ENCODE results near the gene IFNLR1.

Gene IFNLR1

DNA sequence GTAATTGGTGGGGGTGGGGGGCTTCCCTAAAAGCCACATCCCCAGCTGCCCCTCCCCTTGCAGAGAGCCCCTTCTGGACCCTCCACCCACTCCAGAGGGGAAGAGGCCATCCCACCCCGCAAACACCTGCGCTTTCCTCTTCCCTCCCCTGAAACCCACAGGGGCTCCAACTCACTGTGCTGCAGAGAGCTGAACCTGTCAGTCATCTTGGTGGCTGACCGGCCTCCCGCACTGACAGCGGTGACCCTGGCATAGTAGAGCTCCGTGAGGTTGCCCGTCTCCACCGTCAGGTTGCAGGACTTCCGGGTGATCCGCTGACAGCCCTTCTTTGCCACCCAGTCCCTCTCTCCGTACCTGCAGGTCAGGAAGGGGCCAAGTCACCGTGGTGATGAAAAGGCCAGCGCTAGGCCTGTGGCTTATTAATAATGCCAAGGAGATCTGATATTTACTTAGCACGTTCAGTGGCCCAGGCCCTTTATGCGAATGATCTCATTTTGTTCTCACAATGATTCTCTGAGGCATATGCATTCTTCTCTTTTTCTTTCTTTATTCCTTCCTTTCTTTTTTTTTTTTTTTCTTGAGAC lies 50.0 kb downstream of the IFNLR1 start:
- Mint-ChIP-seq H3K36me3 (ENCODE audit: low read depth) (no peaks in the 10 kb centered on the region), H3K4me1 (ENCODE audit: low read depth) (no peaks in the 10 kb centered on the region), H3K9me3 (peaks cover 5% of the 10 kb centered on the region), H3K27me3 (peaks cover 7% of the 10 kb centered on the region), H3K4me3 (no peak overlapping the region), H3K27ac (no peak overlapping the region)

DNA sequence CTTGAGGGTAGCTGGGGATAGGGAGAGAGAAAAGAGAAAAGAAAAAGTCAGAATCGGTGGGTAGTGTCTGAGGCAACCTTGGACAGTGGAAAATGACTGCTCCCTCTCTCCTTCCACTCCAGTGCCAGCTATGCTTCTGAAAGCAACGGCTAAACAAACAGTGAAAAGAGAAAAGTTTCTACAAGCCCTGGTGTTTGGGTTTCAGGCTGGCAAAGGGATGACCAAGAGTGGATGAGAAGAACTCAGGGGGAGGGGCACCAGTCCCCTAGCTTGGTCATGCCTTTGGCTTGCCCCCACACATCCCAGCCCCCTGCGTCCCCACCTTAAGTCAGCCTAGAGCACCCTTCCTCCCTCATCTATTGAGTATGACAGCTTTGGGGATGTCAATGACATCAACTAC lies 52.7 kb downstream of the IFNLR1 start:
- Mint-ChIP-seq H3K4me3 (no peak overlapping the region), H3K4me1 (ENCODE audit: low read depth) (no peaks in the 10 kb centered on the region), H3K36me3 (ENCODE audit: low read depth) (no peaks in the 10 kb centered on the region), H3K9me3 (peaks cover 10% of the 10 kb centered on the region), H3K27ac (no peak overlapping the region), H3K27me3 (peaks cover 7% of the 10 kb centered on the region)

DNA sequence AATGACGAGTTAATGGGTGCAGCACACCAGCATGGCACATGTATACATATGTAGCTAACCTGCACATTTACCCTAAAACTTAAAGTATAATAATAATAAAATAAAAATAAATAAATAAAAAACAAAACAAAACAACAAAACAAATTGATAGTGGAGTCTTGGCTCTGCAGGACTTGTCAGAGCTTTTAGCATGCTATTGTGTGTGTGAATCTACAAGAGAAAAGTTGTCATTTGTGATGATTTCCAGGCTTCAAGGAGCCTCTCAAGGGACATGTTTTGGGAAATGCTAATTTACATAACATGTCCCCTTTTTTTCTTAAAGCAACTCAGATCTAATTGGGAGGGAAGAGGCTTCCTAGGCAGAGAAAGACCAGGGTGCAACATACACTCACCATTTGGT lies 53.3 kb downstream of the IFNLR1 start:
- H3K4me1 Mint-ChIP-seq (ENCODE audit: low read depth) = no peaks in the 10 kb centered on the region
- H3K27ac Mint-ChIP-seq = no peak overlapping the region
- H3K4me3 Mint-ChIP-seq = no peak overlapping the region
- H3K27me3 Mint-ChIP-seq = peaks cover 7% of the 10 kb centered on the region
- no peaks in the 10 kb centered on the region for H3K36me3 Mint-ChIP-seq (ENCODE audit: low read depth)
- H3K9me3 Mint-ChIP-seq = peaks cover 14% of the 10 kb centered on the region

DNA sequence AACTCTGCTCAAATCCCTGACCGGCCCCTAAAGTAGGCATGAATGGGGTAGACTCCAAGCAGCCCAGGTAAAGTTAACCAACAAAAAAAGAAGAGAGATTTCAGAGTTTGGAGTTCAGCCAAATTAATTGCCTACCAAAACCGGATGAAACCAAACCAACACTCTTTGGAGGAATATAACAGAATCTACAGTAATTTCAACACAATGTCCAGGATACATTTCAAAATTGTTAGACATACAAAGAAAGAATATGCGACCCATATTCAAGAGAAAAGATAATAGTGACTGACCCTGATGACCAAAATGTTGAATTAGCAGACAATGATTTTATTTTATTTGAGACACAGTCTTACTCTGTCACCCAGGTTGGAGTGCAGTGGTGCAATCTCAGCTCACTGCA lies 56.7 kb downstream of the IFNLR1 start:
- peaks cover 12% of the 10 kb centered on the region for H3K9me3 Mint-ChIP-seq
- H3K27me3 Mint-ChIP-seq = peaks cover 7% of the 10 kb centered on the region
- H3K27ac Mint-ChIP-seq = no peak overlapping the region
- no peaks in the 10 kb centered on the region for H3K4me1 Mint-ChIP-seq (ENCODE audit: low read depth)
- no peak overlapping the region for H3K4me3 Mint-ChIP-seq
- H3K36me3 Mint-ChIP-seq (ENCODE audit: low read depth) = no peaks in the 10 kb centered on the region

DNA sequence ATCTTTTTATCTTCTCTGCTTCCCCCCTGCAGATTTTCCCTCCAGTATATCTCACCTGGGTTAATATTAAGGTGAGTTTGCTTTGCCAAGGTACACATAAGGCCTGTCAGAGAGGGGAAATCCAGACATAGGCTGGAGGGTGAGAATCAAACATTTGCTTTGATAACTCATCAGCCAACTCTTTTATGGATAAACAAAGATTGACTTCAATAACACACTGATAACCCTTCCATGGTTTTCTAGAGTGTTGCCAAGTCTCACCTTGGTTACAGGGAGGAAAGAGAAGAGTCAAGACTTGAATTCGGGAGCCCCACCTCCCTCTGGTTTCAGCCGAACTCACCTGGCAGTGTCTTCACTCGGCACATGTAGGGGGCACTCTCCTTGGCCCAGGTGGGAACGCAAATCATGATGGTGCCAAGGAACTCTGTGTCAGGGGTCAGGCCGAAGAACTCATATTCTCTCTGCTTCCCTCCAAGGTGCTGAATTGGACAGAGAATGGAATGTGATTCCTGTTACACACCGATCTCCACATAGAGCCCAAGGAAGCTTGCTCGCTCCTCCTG lies 59.2 kb downstream of the IFNLR1 start:
- H3K27ac Mint-ChIP-seq = no peak overlapping the region
- no peaks in the 10 kb centered on the region for H3K4me1 Mint-ChIP-seq (ENCODE audit: low read depth)
- no peak overlapping the region for H3K4me3 Mint-ChIP-seq
- H3K27me3 Mint-ChIP-seq = peaks cover 4% of the 10 kb centered on the region
- no peaks in the 10 kb centered on the region for H3K36me3 Mint-ChIP-seq (ENCODE audit: low read depth)
- H3K9me3 Mint-ChIP-seq = peaks cover 8% of the 10 kb centered on the region

DNA sequence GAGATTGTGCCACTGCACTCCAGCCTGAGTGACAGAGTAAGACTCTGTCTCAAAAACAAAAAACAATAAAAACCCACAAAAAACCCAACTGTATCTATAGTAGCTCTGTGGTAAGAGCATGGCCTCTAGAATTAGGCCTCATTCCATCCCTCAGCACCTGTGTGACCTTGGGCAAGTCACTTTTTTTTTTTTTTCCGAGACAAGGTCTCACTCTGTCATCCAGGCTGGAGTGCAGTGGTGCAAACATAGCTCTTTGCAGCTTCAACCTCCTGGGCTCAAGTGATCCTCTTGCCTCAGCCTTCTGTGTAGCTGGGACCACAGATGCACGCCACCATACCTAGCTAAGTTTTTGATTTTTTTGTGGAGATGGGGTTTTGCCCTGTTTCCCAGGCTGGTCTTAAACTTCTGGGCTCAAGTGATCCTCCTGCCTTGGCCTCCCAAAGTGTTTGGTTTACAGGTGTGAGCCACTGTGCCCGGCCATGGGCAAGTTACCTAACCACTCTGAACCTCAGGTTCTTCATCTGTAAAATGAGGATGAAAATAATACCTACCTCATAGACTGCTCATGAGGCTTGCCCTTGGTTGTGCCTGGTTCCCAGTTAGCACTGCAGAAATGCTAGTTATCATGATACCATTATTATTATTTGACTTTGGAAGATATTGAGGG lies 59.8 kb downstream of the IFNLR1 start:
- Mint-ChIP-seq H3K9me3 (peaks cover 8% of the 10 kb centered on the region), H3K4me3 (no peak overlapping the region), H3K27me3 (no peaks in the 10 kb centered on the region), H3K27ac (no peak overlapping the region), H3K36me3 (ENCODE audit: low read depth) (no peaks in the 10 kb centered on the region), H3K4me1 (ENCODE audit: low read depth) (no peaks in the 10 kb centered on the region)

DNA sequence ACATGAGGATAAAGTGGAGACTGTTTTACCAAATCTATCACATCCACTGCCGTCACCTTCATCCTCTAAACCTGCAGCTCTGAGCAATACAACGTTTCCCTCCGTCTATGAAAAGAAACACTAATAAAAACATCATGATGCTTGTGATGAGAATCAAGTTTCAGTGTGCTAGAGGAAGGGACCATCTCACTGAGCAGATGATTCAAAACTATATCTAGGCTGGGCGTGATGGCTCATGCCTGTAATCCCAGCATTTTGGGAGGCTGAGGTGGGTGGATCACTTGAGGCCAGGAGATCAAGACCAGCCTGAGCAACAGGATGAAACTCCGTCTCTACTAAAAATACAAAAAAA lies 60.4 kb downstream of the IFNLR1 start:
- H3K4me1 Mint-ChIP-seq (ENCODE audit: low read depth) = no peaks in the 10 kb centered on the region

DNA sequence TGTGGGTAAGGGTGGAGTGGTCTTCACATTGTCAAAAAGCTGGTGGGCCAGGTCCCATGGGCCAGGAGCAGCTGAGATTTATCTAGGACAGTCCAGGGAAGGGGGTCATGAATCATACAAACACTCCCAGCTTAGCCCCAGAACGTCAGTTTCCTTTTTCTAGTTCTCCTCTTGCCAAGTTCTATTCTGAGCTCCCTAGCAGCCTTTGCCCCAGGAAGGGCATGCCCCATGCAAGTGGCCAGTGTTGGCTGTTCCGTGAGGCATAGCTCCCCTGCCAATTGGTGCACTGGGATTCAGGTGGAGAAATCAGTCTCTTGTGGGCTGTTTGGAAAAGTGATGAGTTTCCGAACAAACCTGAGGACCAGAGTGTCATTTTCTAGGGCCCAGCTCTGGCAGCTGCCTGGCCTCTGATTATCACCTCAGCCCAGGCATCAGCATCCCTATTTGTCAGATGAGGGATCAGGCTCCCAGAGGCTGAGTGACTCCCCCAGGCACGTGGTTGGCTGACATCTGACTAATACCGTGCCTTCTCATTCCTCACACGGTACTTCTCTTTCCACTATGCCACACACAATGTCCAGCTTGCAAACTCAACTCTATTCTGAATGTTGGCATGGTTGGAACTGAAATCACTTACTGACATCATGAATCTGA lies 60.9 kb downstream of the IFNLR1 start:
- no peak overlapping the region for H3K4me3 Mint-ChIP-seq
- H3K27me3 Mint-ChIP-seq = no peaks in the 10 kb centered on the region
- H3K4me1 Mint-ChIP-seq (ENCODE audit: low read depth) = no peaks in the 10 kb centered on the region
- no peaks in the 10 kb centered on the region for H3K36me3 Mint-ChIP-seq (ENCODE audit: low read depth)
- H3K9me3 Mint-ChIP-seq = peaks cover 8% of the 10 kb centered on the region
- no peak overlapping the region for H3K27ac Mint-ChIP-seq

More for the DNA sequence above, 60.4 kb downstream of the IFNLR1 start:
- Mint-ChIP-seq H3K4me3 (no peak overlapping the region), H3K27ac (no peak overlapping the region), H3K36me3 (ENCODE audit: low read depth) (no peaks in the 10 kb centered on the region), H3K9me3 (peaks cover 8% of the 10 kb centered on the region), H3K27me3 (no peaks in the 10 kb centered on the region)

DNA sequence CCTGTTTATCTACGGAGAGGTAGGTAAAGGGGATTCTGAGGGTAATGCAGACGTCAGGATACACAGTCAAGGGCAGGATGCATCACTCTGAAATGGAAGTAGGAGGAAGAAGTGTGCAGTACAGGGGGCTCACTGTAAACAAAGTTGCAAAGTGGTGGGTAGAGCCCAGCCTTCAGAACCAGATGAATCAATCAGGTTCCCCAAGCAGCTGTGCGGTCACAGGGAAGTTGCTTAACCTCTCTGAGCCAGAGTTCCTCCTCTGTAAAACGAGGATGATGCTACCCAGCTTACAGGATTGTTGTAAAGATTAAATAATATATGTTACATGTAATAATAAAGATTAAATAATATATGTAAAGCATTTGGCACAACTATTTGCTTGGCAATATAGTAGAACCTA lies 61.6 kb downstream of the IFNLR1 start:
- no peaks in the 10 kb centered on the region for H3K4me1 Mint-ChIP-seq (ENCODE audit: low read depth)
- no peak overlapping the region for H3K27ac Mint-ChIP-seq
- no peak overlapping the region for H3K4me3 Mint-ChIP-seq
- H3K9me3 Mint-ChIP-seq = peaks cover 8% of the 10 kb centered on the region
- H3K36me3 Mint-ChIP-seq (ENCODE audit: low read depth) = no peaks in the 10 kb centered on the region
- no peaks in the 10 kb centered on the region for H3K27me3 Mint-ChIP-seq

DNA sequence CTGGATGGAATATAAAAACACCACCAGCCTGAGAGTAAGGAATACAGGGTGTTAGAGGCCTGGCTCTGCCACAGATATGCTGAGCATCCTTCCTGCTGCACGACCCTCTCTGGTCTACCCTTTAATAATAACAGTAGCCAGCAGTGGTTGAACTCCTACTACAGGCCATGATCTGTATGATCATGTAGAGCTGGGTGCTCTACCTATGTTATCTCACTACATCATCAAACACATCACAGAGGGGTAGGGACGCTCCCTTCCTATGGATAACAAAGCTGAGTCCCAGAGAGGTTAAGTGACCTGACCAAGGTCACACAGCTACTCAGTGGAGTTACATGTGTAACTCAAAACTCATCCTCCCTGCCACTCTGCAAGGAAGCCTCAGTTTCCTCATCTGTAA lies 62.1 kb downstream of the IFNLR1 start:
- H3K27ac Mint-ChIP-seq = no peak overlapping the region
- peaks cover 8% of the 10 kb centered on the region for H3K9me3 Mint-ChIP-seq
- H3K27me3 Mint-ChIP-seq = no peaks in the 10 kb centered on the region
- no peaks in the 10 kb centered on the region for H3K4me1 Mint-ChIP-seq (ENCODE audit: low read depth)
- H3K36me3 Mint-ChIP-seq (ENCODE audit: low read depth) = no peaks in the 10 kb centered on the region
- H3K4me3 Mint-ChIP-seq = no peak overlapping the region

DNA sequence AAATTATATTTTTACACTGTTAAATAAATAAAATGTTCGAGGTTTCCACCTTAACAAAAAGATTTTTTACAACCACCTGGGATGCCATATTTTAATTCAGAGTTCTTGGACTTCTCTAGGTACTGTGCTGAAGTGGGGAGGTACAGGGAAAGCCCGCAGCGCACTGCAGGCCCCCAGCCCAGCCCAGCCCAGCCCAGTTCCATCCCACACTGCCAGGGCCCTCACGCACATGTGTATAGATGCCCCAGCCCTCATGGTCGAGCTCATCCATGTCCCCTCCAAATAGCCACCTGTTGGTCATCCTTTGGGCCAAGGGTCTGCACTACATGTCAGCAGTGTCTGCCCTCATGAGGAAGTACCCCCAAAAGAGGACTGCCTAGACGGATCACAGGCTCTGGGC lies 63.5 kb downstream of the IFNLR1 start:
- Mint-ChIP-seq H3K27ac (no peak overlapping the region), H3K4me1 (ENCODE audit: low read depth) (no peaks in the 10 kb centered on the region), H3K4me3 (no peak overlapping the region), H3K36me3 (ENCODE audit: low read depth) (no peaks in the 10 kb centered on the region), H3K9me3 (no peaks in the 10 kb centered on the region), H3K27me3 (no peaks in the 10 kb centered on the region)

DNA sequence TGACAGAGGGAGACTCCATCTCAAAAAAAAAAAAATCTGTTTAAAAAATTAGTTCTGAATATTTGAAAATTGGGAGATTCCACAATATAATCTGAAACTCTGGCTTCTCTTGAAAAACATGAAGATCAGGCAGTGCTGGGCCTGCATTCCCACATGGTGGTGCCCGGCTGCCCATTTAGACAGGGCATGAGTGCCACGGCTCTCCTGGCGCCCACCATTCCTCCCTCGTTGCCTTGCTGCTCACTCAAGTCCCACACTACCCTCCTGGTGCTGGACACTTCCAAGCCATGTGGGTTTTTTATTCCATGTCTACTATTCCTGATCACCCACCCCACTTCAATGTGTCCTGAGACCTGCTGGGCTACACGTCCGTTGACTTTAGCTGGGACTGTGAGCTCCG lies 64.3 kb downstream of the IFNLR1 start:
- Mint-ChIP-seq H3K4me1 (ENCODE audit: low read depth) (no peaks in the 10 kb centered on the region), H3K4me3 (no peak overlapping the region), H3K27ac (no peak overlapping the region)

DNA sequence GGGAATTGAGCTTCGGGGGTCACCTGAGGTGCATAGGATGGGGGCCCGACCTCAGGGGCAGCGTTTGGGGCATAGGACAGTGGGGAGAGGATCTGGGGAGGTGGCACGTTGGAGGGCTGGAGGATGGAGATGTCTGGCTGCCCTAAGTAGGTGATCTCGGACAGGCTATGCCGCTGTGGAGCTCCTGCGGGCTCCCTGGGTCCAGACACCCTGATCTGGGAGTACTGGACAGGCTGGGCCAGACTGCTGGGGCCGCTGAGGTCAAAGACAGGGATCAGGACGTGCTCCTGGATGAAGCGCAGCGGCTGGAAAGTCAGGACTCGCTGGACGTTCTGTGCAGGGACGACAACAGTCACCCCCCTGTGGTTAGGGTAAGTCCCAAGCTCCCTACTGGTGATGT lies 65.7 kb downstream of the IFNLR1 start:
- Mint-ChIP-seq H3K27ac (no peak overlapping the region), H3K36me3 (ENCODE audit: low read depth) (no peaks in the 10 kb centered on the region), H3K4me3 (no peak overlapping the region)

More for the DNA sequence above, 64.3 kb downstream of the IFNLR1 start:
- Mint-ChIP-seq H3K36me3 (ENCODE audit: low read depth) (no peaks in the 10 kb centered on the region), H3K27me3 (peaks cover under 1% of the 10 kb centered on the region), H3K9me3 (no peaks in the 10 kb centered on the region)

DNA sequence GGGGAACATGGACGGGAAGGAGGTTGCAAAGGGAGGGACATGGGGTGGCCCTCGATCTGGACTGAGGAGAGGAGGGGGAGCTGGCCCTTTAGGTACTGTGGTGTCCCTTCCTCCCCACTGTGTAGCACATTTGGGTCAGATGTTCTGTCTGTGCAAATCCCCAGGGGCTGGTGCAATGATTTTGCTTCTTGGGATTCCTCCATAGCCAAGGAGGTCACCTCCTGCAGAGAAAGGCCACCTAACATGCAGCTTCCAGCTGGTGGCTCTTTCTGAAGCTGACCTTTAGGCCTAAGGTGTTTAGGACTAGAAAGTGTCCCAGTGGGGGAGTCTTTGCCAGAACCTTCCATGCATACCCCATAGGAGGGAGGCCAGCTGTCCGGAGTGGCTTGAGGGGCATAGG lies 66.1 kb downstream of the IFNLR1 start:
- peaks cover 7% of the 10 kb centered on the region for H3K27me3 Mint-ChIP-seq
- no peaks in the 10 kb centered on the region for H3K9me3 Mint-ChIP-seq
- H3K4me3 Mint-ChIP-seq = no peak overlapping the region
- no peaks in the 10 kb centered on the region for H3K4me1 Mint-ChIP-seq (ENCODE audit: low read depth)
- H3K36me3 Mint-ChIP-seq (ENCODE audit: low read depth) = no peaks in the 10 kb centered on the region
- H3K27ac Mint-ChIP-seq = no peak overlapping the region

More for the DNA sequence above, 65.7 kb downstream of the IFNLR1 start:
- Mint-ChIP-seq H3K4me1 (ENCODE audit: low read depth) (no peaks in the 10 kb centered on the region), H3K27me3 (peaks cover 7% of the 10 kb centered on the region), H3K9me3 (no peaks in the 10 kb centered on the region)

DNA sequence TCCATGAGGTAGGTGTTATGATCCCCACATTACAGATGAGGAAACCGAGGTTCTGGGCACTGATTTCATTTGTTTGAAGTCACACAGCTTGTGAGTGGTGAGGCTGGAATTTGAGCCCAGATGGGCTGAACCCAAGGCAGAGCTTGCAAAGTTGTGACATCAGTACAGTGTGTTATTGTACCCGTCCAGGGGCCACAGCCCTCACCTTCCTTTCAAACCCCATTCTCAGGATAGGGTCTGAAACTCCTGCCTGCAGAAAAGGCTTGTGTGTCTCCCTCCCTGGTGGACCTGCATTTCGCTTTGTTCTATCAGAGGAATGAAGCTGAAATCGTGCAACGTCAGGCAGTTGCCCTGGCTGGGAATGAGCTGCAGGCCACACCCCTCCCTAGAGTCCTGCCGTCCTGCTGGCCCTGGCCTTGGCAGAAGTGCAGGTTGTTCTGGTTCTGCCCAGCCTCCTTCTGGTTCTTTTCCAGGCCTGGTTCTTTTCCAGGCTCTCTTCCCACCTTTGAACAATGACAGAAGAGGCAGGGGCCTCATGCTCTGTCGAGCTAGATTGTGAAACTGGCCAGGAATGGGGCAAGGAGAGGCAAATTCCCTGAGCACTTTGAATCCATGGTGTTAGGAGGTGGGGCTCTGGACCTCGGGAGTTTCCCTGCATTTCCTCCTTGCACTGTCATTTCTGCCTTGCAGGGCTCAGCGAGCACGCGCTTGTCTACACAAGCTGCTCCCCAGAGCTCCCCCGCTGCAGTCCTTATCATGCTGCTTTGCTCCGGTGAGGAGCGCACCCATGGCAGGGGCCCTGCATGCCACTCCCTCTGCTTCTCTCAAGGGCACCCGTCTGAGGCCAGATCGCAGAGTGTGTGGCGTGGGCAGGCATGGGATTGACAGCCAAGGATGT lies 67.0 kb downstream of the IFNLR1 start:
- Mint-ChIP-seq H3K36me3 (ENCODE audit: low read depth) (no peaks in the 10 kb centered on the region), H3K4me1 (ENCODE audit: low read depth) (no peaks in the 10 kb centered on the region), H3K27me3 (peaks cover 7% of the 10 kb centered on the region), H3K9me3 (no peaks in the 10 kb centered on the region), H3K27ac (no peak overlapping the region), H3K4me3 (no peak overlapping the region)
